Immature natural killer cell (primary cell): ENCODE data around the gene DLX1. TPM values are rescaled to one million over a fixed set of nuclear protein-coding genes. Genes with fewer than 3 reads are reported as not detected.

ENCODE experiments used
- DNase-seq, 3 donors: peaks; one replicate each; pipeline ENCODE4 v3.0.0; 2022; ENCODE audit warnings: mixed read lengths in 1 of 3
- H3K27ac Mint-ChIP-seq, 6 donors: one replicate each; pipeline ENCODE4 v1.8.0; 2020; ENCODE audit warnings: mixed read lengths in 6 of 6, mild to moderate bottlenecking in 5 of 6, inconsistent platforms in 4 of 6, moderate library complexity in 3 of 6
- H3K27me3 Mint-ChIP-seq, 3 donors: one replicate each; pipeline ENCODE4 v1.8.0; 2020 to 2021; ENCODE audit warnings: low read depth in 3 of 3, mild to moderate bottlenecking in 3 of 3, mixed read lengths in 3 of 3, moderate library complexity in 3 of 3, inconsistent platforms in 1 of 3
- H3K36me3 Mint-ChIP-seq, 3 donors: one replicate each; pipeline ENCODE4 v1.8.0; 2020; ENCODE audit warnings: mixed read lengths in 3 of 3, inconsistent platforms in 2 of 3, mild to moderate bottlenecking in 2 of 3
- H3K4me1 Mint-ChIP-seq, 2 donors: one replicate each; pipeline ENCODE4 v1.8.0; 2020; ENCODE audit warnings: inconsistent platforms in 2 of 2, mild to moderate bottlenecking in 2 of 2, mixed read lengths in 2 of 2, moderate library complexity in 1 of 2
- H3K4me3 Mint-ChIP-seq, 5 donors: one replicate each; pipeline ENCODE4 v1.8.0; 2020; ENCODE audit warnings: mild to moderate bottlenecking in 5 of 5, mixed read lengths in 5 of 5, inconsistent platforms in 3 of 5, moderate library complexity in 3 of 5
- H3K9me3 Mint-ChIP-seq, 6 donors: one replicate each; pipeline ENCODE4 v1.8.0; 2020; ENCODE audit warnings: mild to moderate bottlenecking in 6 of 6, mixed read lengths in 6 of 6, inconsistent platforms in 4 of 6, moderate library complexity in 3 of 6
- polyA plus RNA-seq, 3 donors: library from polyadenylated mRNA; unstranded; fragments of 300-500 nt; fragmentation: Illumina TruSeq; gene quantifications; one replicate each; pipeline ENCODE4 v1.2.3, GENCODE V29; 2021

The DLX1 gene
- not detected for polyA plus RNA-seq

DNA sequence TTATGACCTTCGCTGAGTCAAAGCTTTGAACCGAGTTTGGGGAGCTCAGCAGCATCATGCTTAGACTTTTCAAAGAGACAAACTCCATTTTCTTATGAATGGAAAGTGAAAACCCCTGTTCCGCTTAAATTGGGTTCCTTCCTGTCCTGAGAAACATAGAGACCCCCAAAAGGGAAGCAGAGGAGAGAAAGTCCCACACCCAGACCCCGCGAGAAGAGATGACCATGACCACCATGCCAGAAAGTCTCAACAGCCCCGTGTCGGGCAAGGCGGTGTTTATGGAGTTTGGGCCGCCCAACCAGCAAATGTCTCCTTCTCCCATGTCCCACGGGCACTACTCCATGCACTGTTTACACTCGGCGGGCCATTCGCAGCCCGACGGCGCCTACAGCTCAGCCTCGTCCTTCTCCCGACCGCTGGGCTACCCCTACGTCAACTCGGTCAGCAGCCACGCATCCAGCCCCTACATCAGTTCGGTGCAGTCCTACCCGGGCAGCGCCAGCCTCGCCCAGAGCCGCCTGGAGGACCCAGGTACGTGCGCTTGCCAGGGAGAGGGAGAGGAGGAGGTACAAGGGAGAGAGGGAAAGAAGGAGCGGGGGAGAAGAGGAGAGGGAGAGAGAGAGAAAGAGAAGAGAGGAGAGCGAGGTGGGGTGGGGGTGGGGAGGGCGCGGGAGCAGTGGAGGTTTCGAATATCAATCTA is at the start of gene DLX1:
Gene DLX1, plus strand, starts transcription at position 48 of the 700 bp plus-strand sequence. Its CDS starts 171 bp downstream, at position 219.
- Mint-ChIP-seq H3K4me3 (peak within 1 kb of the TSS; percentile 82 to 90 (median 84)), H3K9me3 (peaks cover 0 to 7% (median 1%) of the 10 kb centered on the region in 6 donors), H3K27ac (peak within 1 kb of the TSS in 4 of 6 donors; percentile 39 to 83 (median 68)), H3K4me1 (peaks cover 57 to 65% of the 10 kb centered on the region in 2 donors), H3K36me3 (no peaks in the 10 kb centered on the region), H3K27me3 (peaks cover 82 to 89% (median 87%) of the 10 kb centered on the region in 3 donors)
- DNase-seq, result no peak

DNA sequence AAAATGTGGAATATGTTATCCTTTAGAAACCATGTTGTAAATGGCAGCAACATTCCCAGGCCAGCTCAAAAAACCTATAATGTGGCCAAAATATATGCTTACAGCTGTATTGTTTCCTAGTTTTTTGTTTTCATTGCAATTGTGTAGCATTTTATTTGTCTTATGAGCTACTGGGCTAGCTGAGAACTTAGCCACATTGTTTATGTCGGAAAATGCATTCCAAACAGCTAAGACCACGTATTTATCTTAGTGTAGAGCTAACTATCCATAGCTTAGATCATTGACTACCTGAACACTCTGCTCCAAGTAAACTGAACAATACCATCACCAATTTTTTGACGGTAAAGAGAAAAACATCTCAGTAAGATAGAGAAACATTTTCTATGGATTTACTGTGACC is 47.2 kb upstream of the DLX1 start:
- Mint-ChIP-seq H3K4me1 (no peaks in the 10 kb centered on the region), H3K27me3 (no peaks in the 10 kb centered on the region), H3K4me3 (no peak overlapping the region), H3K9me3 (no peaks in the 10 kb centered on the region), H3K27ac (no peak overlapping the region), H3K36me3 (no peaks in the 10 kb centered on the region)
- DNase-seq, result no peak

DNA sequence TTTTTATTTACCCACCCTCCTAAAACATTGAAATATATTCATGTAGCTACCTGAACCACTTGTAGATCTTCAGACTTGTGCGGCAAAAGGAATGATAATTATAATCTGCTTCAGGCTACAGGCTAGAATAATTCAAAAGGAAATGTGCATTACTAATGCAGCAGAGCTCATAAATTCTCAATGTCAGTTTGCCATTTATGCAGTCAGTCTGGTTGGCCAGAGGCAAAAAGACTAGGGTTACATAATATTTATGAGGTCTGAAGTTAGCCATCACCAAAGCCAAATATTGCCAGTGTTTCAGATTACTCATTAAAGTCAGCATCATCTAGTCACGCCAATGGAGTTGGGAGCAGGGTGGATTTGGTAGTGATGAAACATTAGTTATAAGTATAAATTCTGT is 46.7 kb upstream of the DLX1 start:
- no peaks in the 10 kb centered on the region for H3K9me3 Mint-ChIP-seq
- H3K36me3 Mint-ChIP-seq, result no peaks in the 10 kb centered on the region
- no peak for DNase-seq
- no peaks in the 10 kb centered on the region for H3K4me1 Mint-ChIP-seq
- H3K4me3 Mint-ChIP-seq, result no peak overlapping the region
- H3K27me3 Mint-ChIP-seq, result no peaks in the 10 kb centered on the region
- no peak overlapping the region for H3K27ac Mint-ChIP-seq

DNA sequence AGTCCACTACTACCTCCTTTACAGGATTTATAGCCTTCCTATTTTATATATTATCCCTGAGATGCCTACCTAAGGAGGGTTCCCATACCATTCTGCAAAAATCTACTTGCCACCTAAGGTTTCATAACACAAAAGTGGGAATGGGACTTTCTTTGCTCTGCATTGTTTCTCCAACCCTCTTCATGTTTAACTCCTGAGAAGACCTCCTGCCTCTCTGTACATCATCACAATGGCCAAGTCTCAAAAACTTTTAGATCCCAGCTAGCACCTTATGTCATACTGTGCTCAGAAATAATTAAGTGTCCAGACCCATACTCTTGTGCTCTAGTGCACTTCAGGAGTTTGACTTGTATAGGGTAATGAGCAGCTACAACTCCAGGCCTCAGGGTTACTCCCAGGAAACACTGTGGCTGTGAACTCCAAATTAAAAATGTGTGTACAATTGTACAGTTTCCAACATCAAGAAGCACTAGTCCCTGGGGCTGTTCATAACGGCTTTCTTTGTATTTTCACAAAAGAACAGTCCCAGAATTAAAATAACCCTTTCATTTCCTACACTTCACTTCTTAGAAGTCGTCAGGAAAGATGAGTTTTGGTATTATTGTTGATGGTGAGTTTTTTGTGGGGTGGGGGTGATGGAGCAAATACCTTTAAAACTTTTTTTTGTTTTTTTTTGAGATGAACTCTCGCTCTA is 46.1 kb upstream of the DLX1 start:
- no peak overlapping the region for H3K27ac Mint-ChIP-seq
- no peaks in the 10 kb centered on the region for H3K27me3 Mint-ChIP-seq
- no peaks in the 10 kb centered on the region for H3K9me3 Mint-ChIP-seq
- H3K4me1 Mint-ChIP-seq, result no peaks in the 10 kb centered on the region
- DNase-seq, result no peak
- no peak overlapping the region for H3K4me3 Mint-ChIP-seq
- H3K36me3 Mint-ChIP-seq, result no peaks in the 10 kb centered on the region

- Mint-ChIP-seq H3K9me3 (no peaks in the 10 kb centered on the region), H3K36me3 (no peaks in the 10 kb centered on the region), H3K27ac (no peak overlapping the region), H3K4me3 (no peak overlapping the region), H3K4me1 (no peaks in the 10 kb centered on the region), H3K27me3 (no peaks in the 10 kb centered on the region)
- no peak for DNase-seq
These were observed 45.0 kb upstream of the DLX1 start for GRCh38 chr2:172040311-172040710.

DNA sequence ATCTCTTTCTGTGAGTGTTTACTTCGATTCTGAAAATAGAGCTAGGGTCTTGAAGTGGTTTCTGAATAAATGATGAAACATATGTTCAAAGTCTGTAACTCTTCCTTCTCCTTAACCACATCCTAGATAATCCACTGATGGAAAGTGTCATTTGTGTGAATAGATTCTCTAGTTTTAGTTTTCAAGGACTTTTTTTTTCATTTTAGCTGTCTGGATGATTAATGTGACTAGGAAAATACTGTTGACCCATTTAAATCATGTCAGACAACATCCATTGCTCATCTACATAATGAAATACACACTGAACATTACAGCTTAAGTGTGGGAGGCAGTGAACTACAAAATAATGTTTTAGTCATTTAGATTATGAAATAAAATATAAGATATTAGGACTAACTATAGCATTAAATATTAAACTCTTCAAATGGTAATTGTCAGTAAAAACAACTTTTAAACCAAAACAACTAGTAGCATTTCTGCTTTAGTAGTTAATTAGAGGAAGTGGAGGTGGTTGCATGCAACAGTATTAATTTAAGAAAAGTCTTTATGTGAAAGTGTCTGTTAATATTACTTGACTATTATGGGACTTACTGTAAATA is 39.1 kb upstream of the DLX1 start:
- no peaks in the 10 kb centered on the region for H3K4me1 Mint-ChIP-seq
- no peak overlapping the region for H3K27ac Mint-ChIP-seq
- no peak for DNase-seq
- no peak overlapping the region for H3K4me3 Mint-ChIP-seq
- no peaks in the 10 kb centered on the region for H3K9me3 Mint-ChIP-seq
- H3K36me3 Mint-ChIP-seq, result no peaks in the 10 kb centered on the region
- H3K27me3 Mint-ChIP-seq, result peaks cover 0 to 2% (median 0%) of the 10 kb centered on the region in 3 donors

GRCh38 chr2:172046866-172047565 is 38.3 kb upstream of the DLX1 start:
- no peaks in the 10 kb centered on the region for H3K36me3 Mint-ChIP-seq
- H3K9me3 Mint-ChIP-seq, result no peaks in the 10 kb centered on the region
- DNase-seq, result no peak
- H3K4me1 Mint-ChIP-seq, result no peaks in the 10 kb centered on the region
- H3K4me3 Mint-ChIP-seq, result no peak overlapping the region
- no peak overlapping the region for H3K27ac Mint-ChIP-seq
- H3K27me3 Mint-ChIP-seq, result peaks cover 0 to 2% (median 2%) of the 10 kb centered on the region in 3 donors

DNA sequence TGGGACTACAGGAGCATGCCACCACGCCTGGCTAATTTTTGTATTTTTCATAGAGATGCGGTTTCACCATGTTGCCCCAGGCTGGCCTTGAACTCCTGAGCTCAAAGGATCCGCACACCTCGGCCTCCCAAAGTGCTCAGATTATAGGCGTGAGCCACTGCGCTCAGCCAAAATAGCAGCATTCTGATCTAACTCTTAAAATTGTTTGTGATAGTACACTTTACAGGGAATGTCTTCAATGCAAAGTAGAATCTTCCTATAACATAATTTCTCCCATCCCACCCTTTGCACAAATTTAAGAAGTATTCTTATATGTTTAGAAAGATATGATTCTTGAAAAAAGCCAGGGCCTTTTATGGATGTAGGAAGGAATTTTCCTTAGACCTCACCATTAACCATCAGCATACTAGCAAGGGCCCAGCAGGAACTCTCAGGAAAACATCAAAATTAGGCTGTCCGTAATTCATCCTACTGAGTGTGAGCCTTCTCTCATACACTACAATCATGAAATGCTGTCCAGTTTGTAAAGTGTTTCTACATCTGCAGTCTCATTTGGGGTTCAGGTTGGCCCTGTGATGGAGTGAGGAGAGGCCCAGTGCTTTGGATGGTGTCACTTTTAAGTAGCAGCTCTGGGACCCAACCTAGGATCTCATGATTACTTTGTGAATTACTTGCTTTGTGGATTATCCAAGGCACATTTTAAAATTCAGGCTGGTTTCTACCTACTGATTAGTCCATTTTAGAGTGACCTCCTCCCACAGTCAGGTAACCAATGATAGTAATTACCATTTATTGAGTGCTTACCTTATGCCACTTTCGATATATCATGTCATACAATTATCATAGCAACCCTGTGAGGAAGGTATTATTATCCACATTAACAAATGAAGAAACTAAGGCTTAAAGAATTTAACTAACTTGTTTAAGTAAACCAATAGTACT is 37.5 kb upstream of the DLX1 start:
- no peak overlapping the region for H3K27ac Mint-ChIP-seq
- H3K4me3 Mint-ChIP-seq, result no peak overlapping the region
- DNase-seq, result no peak
- H3K27me3 Mint-ChIP-seq, result peaks cover 0 to 2% (median 2%) of the 10 kb centered on the region in 3 donors
- no peaks in the 10 kb centered on the region for H3K36me3 Mint-ChIP-seq
- H3K9me3 Mint-ChIP-seq, result no peaks in the 10 kb centered on the region
- no peaks in the 10 kb centered on the region for H3K4me1 Mint-ChIP-seq

- Mint-ChIP-seq H3K27ac (no peak overlapping the region), H3K4me3 (no peak overlapping the region), H3K4me1 (no peaks in the 10 kb centered on the region), H3K36me3 (no peaks in the 10 kb centered on the region), H3K9me3 (no peaks in the 10 kb centered on the region), H3K27me3 (peaks cover 0 to 2% (median 2%) of the 10 kb centered on the region in 3 donors)
- DNase-seq, result no peak
These were observed 36.5 kb upstream of the DLX1 start for GRCh38 chr2:172048508-172049503.

GRCh38 chr2:172049567-172050120 is 35.7 kb upstream of the DLX1 start:
- no peak for DNase-seq
- no peaks in the 10 kb centered on the region for H3K4me1 Mint-ChIP-seq
- no peak overlapping the region for H3K27ac Mint-ChIP-seq
- no peaks in the 10 kb centered on the region for H3K9me3 Mint-ChIP-seq
- peaks cover 0 to 2% (median 2%) of the 10 kb centered on the region in 3 donors for H3K27me3 Mint-ChIP-seq
- H3K36me3 Mint-ChIP-seq, result no peaks in the 10 kb centered on the region
- H3K4me3 Mint-ChIP-seq, result no peak overlapping the region

GRCh38 chr2:172050479-172051125 is 34.7 kb upstream of the DLX1 start:
- H3K27me3 Mint-ChIP-seq, result peaks cover 0 to 2% (median 2%) of the 10 kb centered on the region in 3 donors
- H3K36me3 Mint-ChIP-seq, result no peaks in the 10 kb centered on the region
- H3K27ac Mint-ChIP-seq, result no peak overlapping the region
- no peak overlapping the region for H3K4me3 Mint-ChIP-seq
- no peaks in the 10 kb centered on the region for H3K9me3 Mint-ChIP-seq
- DNase-seq, result no peak
- H3K4me1 Mint-ChIP-seq, result no peaks in the 10 kb centered on the region
